ENCODE measurements around the gene RIC3. TPM values are rescaled to one million over a fixed set of nuclear protein-coding genes. Genes with fewer than 3 reads are reported as not detected.

Gene RIC3
- total and polyA plus RNA-seq, 2 donors (not counting 1 experiment from before 2014, with no cell fraction given), result not detected

- no peak overlapping the region for H3K4me3 ChIP-seq (replicated peaks in 1 of 4; ENCODE audit: control extremely low read depth in 1 of 4, insufficient read depth in 1 of 4, low read depth in 3 of 4, low read length in 4 of 4)
- no peaks in the 10 kb centered on the region for H4K20me1 ChIP-seq (ENCODE audit: control insufficient read depth, extremely low read depth, insufficient read depth, low read length)
- H3K9me3 ChIP-seq (ENCODE audit: control insufficient read depth, insufficient read depth, low read depth, low read length), result no peaks in the 10 kb centered on the region
- no peak overlapping the region for H3K27ac ChIP-seq (ENCODE audit: insufficient read depth, low read length)
- DNase-seq (ENCODE audit: low read depth in 2 of 2), result peak in 1 of 2 donors; percentile 53
- H3K79me2 ChIP-seq (ENCODE audit: control insufficient read depth, insufficient read depth, low read length), result no peaks in the 10 kb centered on the region
- H3K9ac ChIP-seq (ENCODE audit: insufficient read depth, low read length), result no peak overlapping the region
- no peak overlapping the region for H2AFZ ChIP-seq (ENCODE audit: low read length)
- H3K36me3 ChIP-seq (ENCODE audit: control insufficient read depth, insufficient read depth, low read length), result no peaks in the 10 kb centered on the region
- TF ChIP-seq EZH2 (IDR thresholded peaks at IDR 0.05; ENCODE audit: low read length, missing control alignments) (no peak), CTCF (conservative IDR thresholded peaks at IDR 0.05 in 1 of 2, IDR thresholded peaks at IDR 0.05 in 1 of 2; ENCODE audit: low read depth in 1 of 2, low read length in 2 of 2) (no peak)
- H3K27me3 ChIP-seq (ENCODE audit: control insufficient read depth, insufficient read depth, low read length), result peaks cover 3% of the 10 kb centered on the region
- H3K4me1 ChIP-seq (ENCODE audit: control insufficient read depth, extremely low read depth, insufficient read depth, low read length), result no peaks in the 10 kb centered on the region
- no peak overlapping the region for H3K4me2 ChIP-seq (ENCODE audit: extremely low read depth, insufficient read depth, low read length)
Measured at GRCh38 chr11:8207080-8208000, 38.5 kb upstream of the RIC3 start.

DNA sequence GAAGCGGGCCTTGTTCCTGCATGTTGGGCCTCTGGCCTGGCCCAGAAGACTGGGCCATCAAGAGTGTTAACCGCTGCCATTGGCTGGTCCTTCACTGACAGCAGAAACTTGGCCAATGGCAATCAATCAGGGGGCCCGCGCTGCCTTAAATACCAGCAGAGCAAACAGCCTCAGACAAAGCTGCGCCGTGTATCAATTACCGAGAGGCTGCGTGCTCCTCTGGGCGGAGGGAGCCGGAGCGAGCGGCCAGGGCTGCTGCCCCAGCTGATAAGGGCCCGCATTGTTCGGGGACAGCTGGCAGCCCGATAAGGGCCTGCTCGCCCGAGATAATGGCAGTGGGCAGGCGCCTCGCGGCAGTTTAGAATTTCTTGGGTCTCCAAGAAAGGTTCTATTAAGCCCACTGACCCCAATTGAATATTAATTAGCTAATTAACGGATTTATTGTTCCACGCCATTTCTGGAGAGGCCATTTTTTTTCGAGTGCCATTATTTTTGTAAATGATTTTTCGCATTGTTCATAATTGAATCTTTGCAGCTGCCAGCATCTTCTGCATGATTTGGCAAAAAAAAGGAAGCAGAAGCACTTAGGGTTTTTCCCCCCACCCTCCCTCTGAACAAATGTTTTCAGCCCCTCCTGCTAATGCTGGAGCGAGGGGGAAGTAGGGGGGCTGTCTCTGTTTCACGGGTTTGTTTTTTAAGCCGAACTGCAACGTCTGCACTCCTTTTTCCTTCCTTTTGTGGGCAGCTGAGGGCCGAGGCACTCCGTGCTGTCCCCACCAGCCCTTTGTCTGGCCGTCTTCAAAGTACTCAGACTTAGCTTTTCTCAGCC is 37.6 kb upstream of the RIC3 start:
- peak; percentile 24 to 35 for DNase-seq (ENCODE audit: low read depth in 2 of 2)
- no peak overlapping the region for H2AFZ ChIP-seq (ENCODE audit: low read length)
- no peak overlapping the region for H3K27ac ChIP-seq (ENCODE audit: insufficient read depth, low read length)

More for the DNA sequence above, 37.6 kb upstream of the RIC3 start:
- peak overlapping the region in 1 of 4 experiments; percentile 14 for H3K4me3 ChIP-seq (replicated peaks in 1 of 4; ENCODE audit: control extremely low read depth in 1 of 4, insufficient read depth in 1 of 4, low read depth in 3 of 4, low read length in 4 of 4)
- TF ChIP-seq EZH2 (IDR thresholded peaks at IDR 0.05; ENCODE audit: low read length, missing control alignments) (no peak), CTCF (conservative IDR thresholded peaks at IDR 0.05 in 1 of 2, IDR thresholded peaks at IDR 0.05 in 1 of 2; ENCODE audit: low read depth in 1 of 2, low read length in 2 of 2) (no peak)
- H4K20me1 ChIP-seq (ENCODE audit: control insufficient read depth, extremely low read depth, insufficient read depth, low read length), result no peaks in the 10 kb centered on the region
- H3K4me1 ChIP-seq (ENCODE audit: control insufficient read depth, extremely low read depth, insufficient read depth, low read length), result no peaks in the 10 kb centered on the region
- H3K27me3 ChIP-seq (ENCODE audit: control insufficient read depth, insufficient read depth, low read length), result peaks cover 3% of the 10 kb centered on the region
- no peaks in the 10 kb centered on the region for H3K9me3 ChIP-seq (ENCODE audit: control insufficient read depth, insufficient read depth, low read depth, low read length)
- no peaks in the 10 kb centered on the region for H3K36me3 ChIP-seq (ENCODE audit: control insufficient read depth, insufficient read depth, low read length)
- no peak overlapping the region for H3K4me2 ChIP-seq (ENCODE audit: extremely low read depth, insufficient read depth, low read length)
- no peaks in the 10 kb centered on the region for H3K79me2 ChIP-seq (ENCODE audit: control insufficient read depth, insufficient read depth, low read length)
- H3K9ac ChIP-seq (ENCODE audit: insufficient read depth, low read length), result no peak overlapping the region
